Karpas-422 (cell line): ENCODE data around the gene MEX3A. TPM values are rescaled to one million over a fixed set of nuclear protein-coding genes. Genes with fewer than 3 reads are reported as not detected.

Experiments
- DNase-seq: peaks from one replicate; pipeline ENCODE4 v3.0.0-alpha.2; 2015
- H2AFZ ChIP-seq: fragments of 200-600 bp; sonication (generic); 2 replicates; pipeline ENCODE4 v1.6.1; 2014; ENCODE audit warnings: antibody characterized with exemption, low read length, mixed read lengths
- H3K27ac ChIP-seq: fragments of 200-600 bp; sonication (generic); 2 replicates; pipeline ENCODE4 v1.5.1; 2014; ENCODE audit warnings: mild to moderate bottlenecking, low read length, moderate library complexity
- H3K27me3 ChIP-seq: fragments of 200-600 bp; sonication (generic); 2 replicates; pipeline ENCODE4 v1.6.1; 2014; ENCODE audit warnings: low read length, mixed read lengths
- H3K36me3 ChIP-seq: fragments of 200-600 bp; sonication (generic); 2 replicates; pipeline ENCODE4 v1.6.1; 2014; ENCODE audit warnings: low read length, mixed read lengths; ENCODE audit not compliant: insufficient read depth
- H3K4me1 ChIP-seq: fragments of 200-600 bp; sonication (generic); 2 replicates; pipeline ENCODE4 v1.6.1; 2014; ENCODE audit warnings: mild to moderate bottlenecking, low read length, mixed read lengths
- H3K4me2 ChIP-seq: fragments of 200-600 bp; sonication (generic); 2 replicates; pipeline ENCODE4 v1.6.1; 2014; ENCODE audit warnings: low read length, low read depth, mild to moderate bottlenecking; ENCODE audit not compliant: poor library complexity, severe bottlenecking
- H3K4me3 ChIP-seq: fragments of 200-600 bp; sonication (generic); 2 replicates; pipeline ENCODE4 v1.5.1; 2014; ENCODE audit warnings: mild to moderate bottlenecking, antibody characterized with exemption, low read length, mixed read lengths
- H3K79me2 ChIP-seq: fragments of 200-600 bp; sonication (generic); 2 replicates; pipeline ENCODE4 v1.6.1; 2014; ENCODE audit warnings: mild to moderate bottlenecking, low read length, mixed read lengths
- H3K9ac ChIP-seq: fragments of 200-600 bp; sonication (generic); 2 replicates; pipeline ENCODE4 v1.6.0; 2014; ENCODE audit warnings: low read length
- H3K9me2 ChIP-seq: fragments of 200-600 bp; sonication (generic), shearing (Covaris generic); replicated peaks from 2 replicates; pipeline ENCODE4 v1.6.0; 2014; ENCODE audit warnings: mild to moderate bottlenecking, low read length, moderate library complexity; ENCODE audit not compliant: insufficient read depth
- H3K9me3 ChIP-seq: fragments of 300-700, 200-600 bp; sonication (generic); 2 replicates; pipeline ENCODE4 v1.6.1; 2014; ENCODE audit warnings: low read length, mixed read lengths
- H4K20me1 ChIP-seq: fragments of 200-600 bp; sonication (generic); 2 replicates; pipeline ENCODE4 v1.6.1; 2014; ENCODE audit warnings: mild to moderate bottlenecking, antibody characterized with exemption, low read length, low read depth; ENCODE audit not compliant: insufficient read depth
- total RNA-seq: library from RNA; depleted of rRNA; stranded (reverse); fragments of >200 nt; shearing (Covaris generic); gene quantifications from 2 replicates; pipeline ENCODE4 v1.2.3, GENCODE V29; 2014; ENCODE audit warnings: low replicate concordance

Gene MEX3A
- total RNA-seq, 1 experiment from 2014 or later = 2.3 TPM

DNA sequence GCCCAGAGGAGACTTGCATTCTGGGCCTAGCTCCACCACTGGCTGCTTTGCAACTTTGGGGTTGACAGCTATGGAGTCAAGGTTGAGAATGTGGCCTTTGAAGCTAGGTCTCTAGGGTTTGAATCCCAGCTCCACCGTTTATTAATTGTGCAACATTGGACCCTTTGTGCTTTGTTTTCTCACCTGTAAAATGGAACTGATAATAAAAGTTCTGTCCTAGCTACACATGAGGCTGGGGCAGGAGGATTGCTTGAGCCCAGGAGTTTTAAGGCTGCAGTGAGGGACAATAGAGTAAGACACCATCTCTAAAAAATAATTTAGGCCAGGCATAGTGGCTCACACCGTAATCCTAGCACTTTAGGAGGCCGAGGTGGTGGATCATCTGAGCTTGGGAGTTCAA is 17.0 kb upstream of the MEX3A start:
- H3K9me2 ChIP-seq = no peaks in the 10 kb centered on the region
- no peaks in the 10 kb centered on the region for H3K79me2 ChIP-seq
- no peak overlapping the region for H3K9ac ChIP-seq
- no peaks in the 10 kb centered on the region for H3K9me3 ChIP-seq
- H4K20me1 ChIP-seq = no peaks in the 10 kb centered on the region
- H3K27ac ChIP-seq = no peak overlapping the region
- no peaks in the 10 kb centered on the region for H3K36me3 ChIP-seq
- no peak overlapping the region for H3K4me3 ChIP-seq
- H3K4me2 ChIP-seq = no peak overlapping the region
- H3K4me1 ChIP-seq = peaks cover 16% of the 10 kb centered on the region
- no peaks in the 10 kb centered on the region for H3K27me3 ChIP-seq
- H2AFZ ChIP-seq = no peak overlapping the region
- DNase-seq = no peak

DNA sequence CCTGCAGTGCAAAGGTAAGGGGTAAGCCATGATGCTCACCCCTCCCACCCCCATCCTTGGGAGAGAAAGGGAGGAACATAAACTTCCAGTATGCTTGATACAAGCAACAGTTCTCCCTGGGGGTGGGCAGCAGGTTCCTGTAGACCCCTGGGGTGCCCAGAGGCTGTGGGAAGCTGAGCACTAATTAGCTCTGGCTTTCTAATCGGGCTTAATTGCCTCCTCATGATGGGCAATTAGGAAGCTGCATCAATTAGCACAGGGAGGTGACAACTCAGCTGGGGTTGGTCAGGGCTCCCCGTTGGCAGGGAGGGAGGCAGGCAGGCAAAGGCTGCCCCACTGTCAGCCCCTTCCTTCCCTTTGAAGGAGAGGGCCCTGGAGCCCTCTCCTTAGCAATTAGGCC is 16.5 kb upstream of the MEX3A start:
- Histone ChIP-seq H3K9ac (no peak overlapping the region), H3K27me3 (no peaks in the 10 kb centered on the region), H2AFZ (no peak overlapping the region), H3K9me3 (no peaks in the 10 kb centered on the region), H3K27ac (no peak overlapping the region), H4K20me1 (no peaks in the 10 kb centered on the region), H3K79me2 (no peaks in the 10 kb centered on the region), H3K9me2 (no peaks in the 10 kb centered on the region), H3K4me2 (no peak overlapping the region), H3K4me3 (no peak overlapping the region), H3K36me3 (no peaks in the 10 kb centered on the region), H3K4me1 (peaks cover 11% of the 10 kb centered on the region)
- no peak for DNase-seq

DNA sequence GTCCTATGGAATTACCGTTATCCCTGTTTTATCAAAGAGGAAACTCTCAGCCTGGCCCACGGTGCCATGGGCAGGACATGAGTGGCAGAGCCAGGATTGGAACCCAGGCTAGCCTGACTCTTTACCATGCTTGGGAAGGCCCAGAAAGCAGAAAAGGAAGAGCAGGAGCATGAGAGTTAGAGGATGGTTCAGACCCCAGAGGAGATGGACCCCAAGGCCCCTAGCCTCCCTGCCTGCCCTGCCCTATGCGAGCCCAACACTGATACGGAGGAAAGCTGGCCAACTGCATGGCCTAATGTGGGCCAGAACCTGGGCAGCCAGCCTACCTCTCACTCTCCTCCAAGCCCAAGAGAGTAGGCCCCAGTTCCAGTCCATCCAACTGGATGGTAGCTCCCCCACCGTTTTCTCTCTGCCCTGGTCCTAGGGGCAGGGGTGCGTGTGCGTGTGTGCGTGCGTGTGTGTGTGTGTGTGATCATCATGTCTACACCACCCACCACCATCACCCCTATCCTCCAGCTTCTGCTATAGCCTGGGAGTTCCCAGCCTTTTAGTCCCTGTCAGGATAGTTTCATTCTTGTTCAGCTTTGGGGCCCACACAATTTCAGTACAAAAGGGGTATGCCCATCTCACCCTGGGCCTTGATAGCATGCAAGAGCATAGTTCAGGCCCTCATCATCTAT is 15.4 kb upstream of the MEX3A start:
- Histone ChIP-seq H2AFZ (no peak overlapping the region), H3K4me3 (no peak overlapping the region), H3K9ac (no peak overlapping the region), H3K4me2 (no peak overlapping the region), H4K20me1 (no peaks in the 10 kb centered on the region), H3K36me3 (no peaks in the 10 kb centered on the region), H3K27me3 (no peaks in the 10 kb centered on the region), H3K4me1 (peaks cover 8% of the 10 kb centered on the region), H3K9me2 (no peaks in the 10 kb centered on the region), H3K9me3 (no peaks in the 10 kb centered on the region), H3K79me2 (no peaks in the 10 kb centered on the region), H3K27ac (no peak overlapping the region)
- DNase-seq = no peak

DNA sequence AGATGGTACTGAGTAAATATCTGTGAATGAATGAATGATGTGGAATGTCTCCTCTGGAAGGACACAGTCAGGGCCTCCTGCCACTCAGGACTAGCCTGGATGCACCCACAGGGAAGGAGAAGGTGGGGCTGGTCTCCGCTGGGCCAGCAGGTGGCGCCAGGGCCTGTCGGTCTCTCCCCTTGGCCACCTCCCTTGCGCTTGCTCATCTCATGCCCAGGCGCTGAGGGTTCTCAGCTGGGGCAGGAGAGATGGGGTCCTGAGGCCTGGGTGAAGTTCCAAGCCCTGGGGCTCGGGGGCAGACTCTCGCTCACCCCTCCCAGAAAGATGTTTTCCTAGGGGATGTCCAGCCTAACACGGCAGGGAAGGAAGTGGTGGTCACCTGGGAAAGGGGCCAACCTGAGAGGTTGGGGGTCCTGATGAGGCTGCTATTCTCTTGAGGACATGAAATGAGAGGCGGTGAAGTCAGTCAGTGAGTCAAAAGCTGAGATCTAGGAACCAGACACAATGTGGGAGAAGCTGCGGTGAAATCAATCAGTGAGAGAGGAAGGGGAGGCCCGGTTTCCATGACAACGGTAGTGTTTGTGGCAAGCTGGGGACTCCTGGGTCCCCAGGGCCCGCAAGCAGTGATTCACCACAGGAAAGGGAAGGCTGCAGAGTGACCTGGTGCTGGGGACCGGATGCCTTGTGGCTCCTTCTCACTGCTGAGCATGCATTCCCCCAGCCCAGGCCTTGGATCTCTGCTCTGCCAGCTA is 14.6 kb upstream of the MEX3A start:
- Histone ChIP-seq H3K4me3 (no peak overlapping the region; the same call in 1 of the 2 replicates), H3K4me2 (peak overlapping the region; percentile 51), H3K27ac (no peak overlapping the region), H3K36me3 (no peaks in the 10 kb centered on the region), H3K4me1 (peaks cover 8% of the 10 kb centered on the region), H2AFZ (no peak overlapping the region), H3K79me2 (no peaks in the 10 kb centered on the region), H4K20me1 (no peaks in the 10 kb centered on the region), H3K9me2 (no peaks in the 10 kb centered on the region), H3K9ac (peak overlapping the region; percentile 41), H3K9me3 (no peaks in the 10 kb centered on the region), H3K27me3 (no peaks in the 10 kb centered on the region)
- DNase-seq = peak; percentile 93

DNA sequence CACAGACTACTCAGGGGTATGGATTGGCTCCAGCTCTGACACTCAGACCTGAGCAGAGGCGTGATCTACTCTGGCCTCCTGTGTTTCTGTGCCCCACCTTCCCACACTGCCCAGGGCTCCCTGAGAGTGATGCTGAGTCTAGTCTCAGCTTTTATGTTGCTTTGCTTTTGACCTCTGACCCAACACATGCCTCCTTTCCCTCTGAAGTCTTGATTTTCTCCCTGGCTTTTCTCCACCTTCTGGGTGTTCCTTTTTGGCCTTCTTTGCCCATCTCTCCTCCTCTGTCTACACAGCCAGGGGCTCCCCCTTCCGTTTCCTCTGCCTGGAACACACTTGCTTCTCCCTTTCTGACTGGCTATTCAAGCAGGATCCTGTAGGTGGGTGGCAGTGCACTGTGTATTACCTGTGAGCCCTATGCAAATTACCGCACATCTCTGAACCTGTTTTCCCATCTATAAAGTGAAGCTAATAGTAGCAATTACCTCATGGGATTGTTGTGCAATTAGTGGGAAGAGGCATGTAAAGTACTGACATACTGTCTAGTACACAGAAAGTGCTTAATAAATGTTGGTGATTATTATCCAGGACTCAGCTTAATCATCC is 13.7 kb upstream of the MEX3A start:
- H3K27me3 ChIP-seq = no peaks in the 10 kb centered on the region
- H3K79me2 ChIP-seq = no peaks in the 10 kb centered on the region
- H3K36me3 ChIP-seq = no peaks in the 10 kb centered on the region
- no peaks in the 10 kb centered on the region for H3K9me3 ChIP-seq
- no peak for DNase-seq
- peaks cover 8% of the 10 kb centered on the region for H3K4me1 ChIP-seq
- H2AFZ ChIP-seq = no peak overlapping the region
- H3K9me2 ChIP-seq = no peaks in the 10 kb centered on the region
- no peaks in the 10 kb centered on the region for H4K20me1 ChIP-seq
- H3K4me3 ChIP-seq = no peak overlapping the region
- H3K27ac ChIP-seq = no peak overlapping the region
- no peak overlapping the region for H3K4me2 ChIP-seq
- no peak overlapping the region for H3K9ac ChIP-seq

DNA sequence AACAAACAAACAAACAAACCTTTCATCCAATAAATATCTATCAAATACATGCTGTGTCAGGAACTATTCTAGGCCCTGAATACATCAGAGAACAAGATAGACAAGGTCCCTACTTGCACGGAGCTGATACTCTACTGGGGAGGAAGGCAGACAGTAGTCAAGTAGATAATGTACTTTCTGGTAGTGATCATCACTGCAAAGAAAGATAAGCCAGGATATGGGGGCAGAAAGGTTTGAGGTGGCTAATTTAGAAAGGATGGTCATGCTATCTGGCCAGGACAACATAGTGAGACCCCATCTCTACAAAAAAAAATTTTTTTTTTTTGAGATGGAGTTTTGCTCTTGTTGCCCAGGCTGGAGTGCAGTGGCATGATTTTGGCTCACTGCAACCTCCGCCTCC is 9.3 kb upstream of the MEX3A start:
- H3K27me3 ChIP-seq = no peaks in the 10 kb centered on the region
- H3K79me2 ChIP-seq = no peaks in the 10 kb centered on the region
- H3K9me3 ChIP-seq = no peaks in the 10 kb centered on the region
- no peak for DNase-seq
- H2AFZ ChIP-seq = no peak overlapping the region
- H3K4me1 ChIP-seq = peaks cover 14% of the 10 kb centered on the region
- H3K36me3 ChIP-seq = no peaks in the 10 kb centered on the region
- no peak overlapping the region for H3K4me3 ChIP-seq
- H3K27ac ChIP-seq = no peak overlapping the region
- no peaks in the 10 kb centered on the region for H3K9me2 ChIP-seq
- H3K9ac ChIP-seq = no peak overlapping the region
- no peak overlapping the region for H3K4me2 ChIP-seq
- no peaks in the 10 kb centered on the region for H4K20me1 ChIP-seq

DNA sequence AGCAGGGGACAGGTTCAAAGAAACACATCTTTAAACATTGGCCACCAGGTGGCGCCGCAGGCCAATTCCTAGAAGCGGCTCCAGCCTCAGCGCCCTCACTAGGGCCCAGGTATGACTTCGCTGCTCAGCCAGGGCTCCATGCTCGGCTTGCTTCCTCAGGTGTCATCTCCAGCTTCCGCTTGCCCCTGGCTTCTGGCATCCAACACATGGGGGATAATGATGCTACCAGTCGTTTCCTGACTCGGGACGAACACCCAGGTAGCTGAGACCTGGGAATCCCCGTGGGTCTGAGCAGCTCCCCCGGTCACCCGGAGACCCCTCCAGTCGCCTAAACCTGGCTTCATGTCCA is 8.5 kb upstream of the MEX3A start:
- Histone ChIP-seq H3K9me2 (no peaks in the 10 kb centered on the region), H3K4me3 (no peak overlapping the region), H3K9me3 (no peaks in the 10 kb centered on the region), H3K27ac (no peak overlapping the region), H3K79me2 (no peaks in the 10 kb centered on the region), H2AFZ (no peak overlapping the region), H3K4me2 (no peak overlapping the region), H3K27me3 (no peaks in the 10 kb centered on the region), H3K36me3 (no peaks in the 10 kb centered on the region), H4K20me1 (no peaks in the 10 kb centered on the region), H3K4me1 (peaks cover 14% of the 10 kb centered on the region), H3K9ac (no peak overlapping the region)
- DNase-seq = peak; percentile 95

DNA sequence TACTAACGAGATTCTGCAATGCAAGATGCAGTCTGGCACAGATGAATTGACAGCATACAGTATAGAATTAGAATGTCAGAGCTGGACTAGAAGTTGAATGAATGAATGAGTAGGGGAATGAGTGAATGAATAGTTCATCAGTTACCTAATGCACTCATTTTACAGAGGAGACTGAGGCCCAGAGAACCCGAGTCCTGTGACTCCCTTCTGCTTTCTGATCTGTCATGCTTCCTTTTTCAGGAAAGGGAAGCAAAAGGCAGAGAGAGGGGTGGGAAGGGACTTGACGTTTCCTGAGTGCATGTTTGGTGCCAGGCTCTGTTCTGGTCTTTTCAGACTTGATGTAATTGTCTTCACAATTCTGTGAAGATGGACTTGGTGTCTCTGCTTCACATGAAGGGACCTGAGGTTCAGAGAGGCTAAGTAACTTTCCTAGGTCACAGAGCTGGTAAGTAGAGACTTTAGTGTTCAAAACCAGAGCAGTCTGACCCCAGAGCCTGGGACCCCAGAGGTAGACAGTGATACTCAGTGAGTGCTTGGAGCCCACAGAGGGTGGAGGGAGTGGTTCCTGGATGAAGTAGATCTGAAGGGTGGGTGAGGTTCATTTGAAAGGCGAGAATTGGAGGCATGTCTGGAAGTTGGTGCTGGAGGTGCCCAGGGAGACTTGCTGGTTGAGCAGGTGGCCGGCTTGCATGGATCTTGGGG is 8.0 kb upstream of the MEX3A start:
- Histone ChIP-seq H3K9me3 (no peaks in the 10 kb centered on the region), H3K79me2 (no peaks in the 10 kb centered on the region), H3K9me2 (no peaks in the 10 kb centered on the region), H3K27ac (no peak overlapping the region), H4K20me1 (no peaks in the 10 kb centered on the region), H3K4me1 (peaks cover 14% of the 10 kb centered on the region), H3K27me3 (no peaks in the 10 kb centered on the region), H3K4me3 (no peak overlapping the region), H3K9ac (no peak overlapping the region), H3K36me3 (no peaks in the 10 kb centered on the region), H2AFZ (no peak overlapping the region), H3K4me2 (peak overlapping the region; percentile 24)
- DNase-seq = no peak
